SK-N-SH treated with all-trans-retinoic acid at 6 μM for 48 hours (cell line): ENCODE measurements around the gene CAMK4.
"Not testable (repeated sequence)": the region's sequence is repeated elsewhere in the genome, so short reads cannot be mapped to it uniquely, and the experiment has no call there.

Source experiments
- ATAC-seq: fragments of 200-7000 bp; cut with Tn5 transposase; 3 replicates; pipeline ENCODE4 v1.9.1; 2020; ENCODE audit warnings: mild to moderate bottlenecking, moderate library complexity
- BACH2 ChIP-seq: fragments of 250-450 bp; sonication (Bioruptor Pico); IDR thresholded peaks from 2 replicates; pipeline ENCODE4 v1.9.0; 2021; ENCODE audit warnings: mild to moderate bottlenecking, borderline replicate concordance
- CREB5 ChIP-seq: fragments of 250-450 bp; sonication (Bioruptor Pico); IDR thresholded peaks from 2 replicates; pipeline ENCODE4 v1.5.1; 2020; ENCODE audit warnings: low read depth, mild to moderate bottlenecking, moderate library complexity
- CSDC2 ChIP-seq: fragments of 250-450 bp; sonication (Bioruptor Pico); IDR thresholded peaks from 2 replicates; pipeline ENCODE4 v1.5.0; 2020; ENCODE audit warnings: mild to moderate bottlenecking, moderate library complexity
- CSRNP3 ChIP-seq: fragments of 250-450 bp; sonication (Bioruptor Pico); IDR thresholded peaks from 2 replicates; pipeline ENCODE4 v1.5.1; 2021; ENCODE audit warnings: mild to moderate bottlenecking, moderate library complexity
- ESRRG ChIP-seq: fragments of 250-450 bp; sonication (Bioruptor Pico); IDR thresholded peaks from 2 replicates; pipeline ENCODE4 v1.6.1; 2021; ENCODE audit warnings: mild to moderate bottlenecking
- GLIS3 ChIP-seq: fragments of 250-450 bp; sonication (Bioruptor Pico); IDR thresholded peaks from 2 replicates; pipeline ENCODE4 v1.5.0; 2020; ENCODE audit warnings: mild to moderate bottlenecking, moderate library complexity
- ISL1 ChIP-seq: fragments of 250-450 bp; sonication (Bioruptor Pico); IDR thresholded peaks from 2 replicates; pipeline ENCODE4 v2.1.2; 2022; ENCODE audit warnings: mild to moderate bottlenecking, moderate library complexity
- OSR1 ChIP-seq: fragments of 250-450 bp; sonication (Bioruptor Pico); IDR thresholded peaks from 2 replicates; pipeline ENCODE4 v1.8.0; 2022; ENCODE audit warnings: moderate library complexity, mild to moderate bottlenecking, inconsistent platforms
- PATZ1 ChIP-seq: fragments of 250-450 bp; sonication (Bioruptor Pico); IDR thresholded peaks from 2 replicates; pipeline ENCODE4 v1.8.0; 2020; ENCODE audit warnings: mild to moderate bottlenecking, moderate library complexity, borderline replicate concordance
- POU6F1 ChIP-seq: fragments of 250-450 bp; sonication (Bioruptor Pico); IDR thresholded peaks from 2 replicates; pipeline ENCODE4 v1.8.0; 2021; ENCODE audit warnings: low read depth, mild to moderate bottlenecking, moderate library complexity, borderline replicate concordance
- PPARA ChIP-seq: fragments of 250-450 bp; sonication (Bioruptor Pico); IDR thresholded peaks from 2 replicates; pipeline ENCODE4 v1.5.0; 2020; ENCODE audit warnings: mild to moderate bottlenecking, borderline replicate concordance
- RARB ChIP-seq: fragments of 250-450 bp; sonication (Bioruptor Pico); IDR thresholded peaks from 2 replicates; pipeline ENCODE4 v1.8.0; 2021; ENCODE audit warnings: mild to moderate bottlenecking, moderate library complexity
- TCF4 ChIP-seq: fragments of 250-450 bp; sonication (Bioruptor Pico); IDR thresholded peaks from 2 replicates; pipeline ENCODE4 v1.8.0; 2021; ENCODE audit warnings: mild to moderate bottlenecking, moderate library complexity, borderline replicate concordance
- TOX ChIP-seq: fragments of 250-450 bp; sonication (Bioruptor Pico); IDR thresholded peaks from 2 replicates; pipeline ENCODE4 v1.8.0; 2021; ENCODE audit warnings: mild to moderate bottlenecking, moderate library complexity, borderline replicate concordance
- TSHZ2 ChIP-seq: fragments of 250-450 bp; sonication (Bioruptor Pico); IDR thresholded peaks from 2 replicates; pipeline ENCODE4 v1.5.0; 2020; ENCODE audit warnings: mild to moderate bottlenecking, moderate library complexity
- ZC3H10 ChIP-seq: fragments of 250-450 bp; sonication (Bioruptor Pico); IDR thresholded peaks from 2 replicates; pipeline ENCODE4 v1.5.1; 2021; ENCODE audit warnings: mild to moderate bottlenecking, moderate library complexity
- ZFP3 ChIP-seq: fragments of 250-450 bp; sonication (Bioruptor Pico); IDR thresholded peaks from 2 replicates; pipeline ENCODE4 v1.5.0; 2020; ENCODE audit warnings: mild to moderate bottlenecking, moderate library complexity
- ZFP30 ChIP-seq: fragments of 450-650 bp; formaldehyde crosslinking; IDR thresholded peaks from 2 replicates; pipeline ENCODE4 v1.5.0; 2022; ENCODE audit warnings: mild to moderate bottlenecking, moderate library complexity
- ZNF565 ChIP-seq: fragments of 450-650 bp; formaldehyde crosslinking; conservative IDR thresholded peaks from 2 replicates; pipeline ENCODE4 v1.5.0; 2020; ENCODE audit warnings: low read depth, mild to moderate bottlenecking, moderate library complexity
- ZNF70 ChIP-seq: fragments of 450-650 bp; formaldehyde crosslinking; IDR thresholded peaks from 2 replicates; pipeline ENCODE4 v1.5.0; 2020; ENCODE audit warnings: mild to moderate bottlenecking, moderate library complexity
- ZNF8 ChIP-seq: fragments of 450-650 bp; formaldehyde crosslinking; IDR thresholded peaks from 2 replicates; pipeline ENCODE4 v1.5.0; 2020; ENCODE audit warnings: mild to moderate bottlenecking, moderate library complexity

The CAMK4 gene

GRCh38 chr5:111257610-111258009, 33.4 kb downstream of the CAMK4 start:
- not testable (repeated sequence) for ATAC-seq

GRCh38 chr5:111259636-111260035, 35.5 kb downstream of the CAMK4 start:
- TF ChIP-seq GLIS3 (CRISPR knock-in tag) (no peak), ZC3H10 (CRISPR knock-in tag) (no peak), BACH2 (CRISPR knock-in tag) (no peak), ZFP3 (no peak), ISL1 (no peak), ZNF70 (CRISPR knock-in tag) (no peak), ZFP30 (CRISPR knock-in tag) (no peak), ZNF8 (CRISPR knock-in tag) (no peak), ZNF565 (CRISPR knock-in tag) (no peak), ESRRG (CRISPR knock-in tag) (no peak), CSDC2 (CRISPR knock-in tag) (no peak), PPARA (CRISPR knock-in tag) (no peak), POU6F1 (CRISPR knock-in tag) (no peak), CSRNP3 (CRISPR knock-in tag) (no peak), PATZ1 (CRISPR knock-in tag) (no peak), TCF4 (CRISPR knock-in tag) (no peak), TOX (CRISPR knock-in tag) (no peak)
- no peak for ATAC-seq

More at GRCh38 chr5:111257610-111258009, 33.4 kb downstream of the CAMK4 start:
- TF ChIP-seq ZNF8 (CRISPR knock-in tag): peak; percentile 70; the same call in 1 of the 2 replicates
- TF ChIP-seq, all 23 proteins: peak for 1; not testable (repeated sequence) for 22

GRCh38 chr5:111261610-111262009, 37.4 kb downstream of the CAMK4 start:
- no peak for ATAC-seq
- TF ChIP-seq ZFP3: no peak
- TF ChIP-seq CSDC2 (CRISPR knock-in tag): no peak
- TF ChIP-seq TOX (CRISPR knock-in tag): no peak

- no peak for ATAC-seq
- TF ChIP-seq ZNF565 (CRISPR knock-in tag): no peak
- TF ChIP-seq ESRRG (CRISPR knock-in tag): no peak
- TF ChIP-seq TSHZ2 (CRISPR knock-in tag): no peak
- TF ChIP-seq ISL1: no peak
- TF ChIP-seq POU6F1 (CRISPR knock-in tag): no peak
- no peak for TF ChIP-seq TOX (CRISPR knock-in tag)
- TF ChIP-seq ZNF8 (CRISPR knock-in tag): no peak
- no peak for TF ChIP-seq TCF4 (CRISPR knock-in tag)
- TF ChIP-seq CSDC2 (CRISPR knock-in tag): no peak
- TF ChIP-seq PATZ1 (CRISPR knock-in tag): no peak
- no peak for TF ChIP-seq ZNF70 (CRISPR knock-in tag)
- TF ChIP-seq PPARA (CRISPR knock-in tag): no peak
- no peak for TF ChIP-seq RARB (CRISPR knock-in tag)
- no peak for TF ChIP-seq CREB5 (CRISPR knock-in tag)
- no peak for TF ChIP-seq BACH2 (CRISPR knock-in tag)
- TF ChIP-seq ZFP3: no peak
- TF ChIP-seq OSR1 (CRISPR knock-in tag): no peak
- no peak for TF ChIP-seq GLIS3 (CRISPR knock-in tag)
These were observed 38.0 kb downstream of the CAMK4 start for GRCh38 chr5:111262153-111262552.
